ENCODE measurements around the gene AMMECR1L.

DNA sequence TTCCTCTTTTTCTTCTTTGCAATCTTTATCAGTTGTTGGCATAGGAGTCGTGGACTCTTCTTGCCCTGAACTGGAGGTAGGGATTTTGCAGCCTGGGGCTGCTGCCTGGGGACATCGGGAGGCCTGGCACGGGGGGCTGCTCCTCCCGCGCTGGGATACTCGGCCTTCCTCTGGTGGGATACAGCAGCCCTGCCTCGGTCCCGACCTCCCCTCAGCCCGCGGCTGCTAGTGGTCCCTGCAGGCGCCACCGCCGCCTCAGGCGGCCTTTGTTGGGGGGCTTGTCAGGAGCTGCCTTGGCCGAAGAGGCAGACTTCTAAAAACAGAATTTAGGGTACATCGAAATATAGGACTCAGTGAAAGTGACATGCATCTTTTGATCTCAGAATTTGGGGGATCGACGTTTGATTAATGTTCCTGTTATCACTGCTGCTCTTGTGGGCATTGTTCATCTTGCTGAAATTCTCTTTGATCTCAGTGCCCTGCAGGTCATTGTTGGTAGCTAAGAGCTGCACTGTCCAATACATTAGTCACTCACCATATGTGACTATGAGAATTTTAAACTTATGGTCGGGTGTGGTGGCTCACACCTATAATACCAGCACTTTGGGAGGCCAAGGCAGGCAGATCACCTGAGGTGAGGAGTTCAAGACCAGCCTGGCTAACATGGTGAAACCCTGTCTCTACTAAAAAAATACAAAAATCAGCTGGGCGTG, 44.1 kb downstream of the AMMECR1L start:
- no peak for TF ChIP-seq ZNF274 (IDR thresholded peaks at IDR 0.05; ENCODE audit: low read depth, low read length)
- TF ChIP-seq SUZ12 (IDR thresholded peaks at IDR 0.05; ENCODE audit: extremely low read depth, insufficient read depth, insufficient read length) = no peak
- TF ChIP-seq YY1 (IDR thresholded peaks at IDR 0.05; ENCODE audit: insufficient read depth, insufficient read length) = no peak

Measured in NT2/D1 (cell line).